ENCODE measurements around the gene FGF6. TPM values are rescaled to one million over a fixed set of nuclear protein-coding genes. Genes with fewer than 3 reads are reported as not detected.

Gene FGF6
- total and polyA plus RNA-seq, 9 of the 15 experiments (the other 6 are each of a cell fraction or from before 2014, with no cell fraction given) = 0.14 TPM; not detected in 8

GRCh38 chr12:4435537-4435936, 10.1 kb downstream of the FGF6 start (continued):
- no peak for TF ChIP-seq FOXJ3 (CRISPR knock-in tag; IDR thresholded peaks at IDR 0.05)
- TF ChIP-seq ZBTB40 (IDR thresholded peaks at IDR 0.05) = peak; percentile 73
- no peak for TF ChIP-seq ZBTB40 (CRISPR knock-in tag; IDR thresholded peaks at IDR 0.05)
- TF ChIP-seq ZNF316 (IDR thresholded peaks at IDR 0.05) = no peak
- TF ChIP-seq ILK (tag; IDR thresholded peaks at IDR 0.05; ENCODE audit: borderline replicate concordance, low read depth) = no peak
- peak; percentile 49; the same call in 1 of the 2 replicates for TF ChIP-seq RAD51 (IDR thresholded peaks at IDR 0.05; ENCODE audit: borderline replicate concordance, low read depth)
- no peak for TF ChIP-seq ZNF224 (CRISPR knock-in tag; IDR thresholded peaks at IDR 0.05)
- no peak for TF ChIP-seq PRPF4 (IDR thresholded peaks at IDR 0.05; ENCODE audit: insufficient read depth, low read depth, low read length, poor library complexity, severe bottlenecking)
- TF ChIP-seq ZNF57 (CRISPR knock-in tag; IDR thresholded peaks at IDR 0.05) = no peak
